Prostate gland (tissue), 2 donors: Measurements from ENCODE around the gene PRRT4.

Experiments
- POLR2A ChIP-seq: fragments of 450-650 bp; IDR thresholded peaks from one replicate; pipeline ENCODE4 v1.6.1; 2016; ENCODE audit warnings: antibody characterized with exemption, mild to moderate bottlenecking
- POLR2AphosphoS5 ChIP-seq: sonication (generic); formaldehyde crosslinking; IDR thresholded peaks from one replicate; pipeline ENCODE4 v1.6.1; 2017; ENCODE audit warnings: antibody characterized with exemption
- TF ChIP-seq, protein P1 (sequence below), 4 experiments: fragments of 200-600 bp in 2 of 4; fragments of 450-650 bp in 2 of 4; sonication (generic) in 2 of 4; IDR thresholded peaks; 1 replicate in 3 of 4; 2 replicates in 1 of 4; pipeline ENCODE4 v1.5.1; 2016 to 2019; ENCODE audit warnings: antibody characterized with exemption in 4 of 4, mild to moderate bottlenecking in 2 of 4, moderate library complexity in 2 of 4

DNA sequence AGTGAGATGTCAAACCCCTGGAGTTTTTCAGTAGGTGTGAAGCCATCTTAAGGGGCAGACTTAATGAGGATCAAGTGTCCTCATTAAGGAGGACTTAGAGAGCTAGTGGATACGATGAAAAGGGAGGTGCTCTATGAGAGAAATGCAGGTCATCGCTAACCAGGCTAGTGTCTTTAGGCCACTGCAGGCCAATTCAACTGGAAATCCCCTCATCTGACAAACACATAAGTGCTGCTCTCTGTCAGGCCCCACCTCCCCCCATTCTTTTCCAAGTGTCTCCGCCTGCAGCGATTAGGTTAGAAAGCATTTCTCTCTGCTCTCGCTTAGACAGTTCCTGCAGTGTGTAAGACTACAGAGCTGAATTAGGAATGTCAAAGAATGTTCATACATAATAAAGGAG is 51.5 kb downstream of the PRRT4 start:
- TF ChIP-seq POLR2A (no peak), POLR2AphosphoS5 (no peak)
- TF ChIP-seq, protein P1, sequence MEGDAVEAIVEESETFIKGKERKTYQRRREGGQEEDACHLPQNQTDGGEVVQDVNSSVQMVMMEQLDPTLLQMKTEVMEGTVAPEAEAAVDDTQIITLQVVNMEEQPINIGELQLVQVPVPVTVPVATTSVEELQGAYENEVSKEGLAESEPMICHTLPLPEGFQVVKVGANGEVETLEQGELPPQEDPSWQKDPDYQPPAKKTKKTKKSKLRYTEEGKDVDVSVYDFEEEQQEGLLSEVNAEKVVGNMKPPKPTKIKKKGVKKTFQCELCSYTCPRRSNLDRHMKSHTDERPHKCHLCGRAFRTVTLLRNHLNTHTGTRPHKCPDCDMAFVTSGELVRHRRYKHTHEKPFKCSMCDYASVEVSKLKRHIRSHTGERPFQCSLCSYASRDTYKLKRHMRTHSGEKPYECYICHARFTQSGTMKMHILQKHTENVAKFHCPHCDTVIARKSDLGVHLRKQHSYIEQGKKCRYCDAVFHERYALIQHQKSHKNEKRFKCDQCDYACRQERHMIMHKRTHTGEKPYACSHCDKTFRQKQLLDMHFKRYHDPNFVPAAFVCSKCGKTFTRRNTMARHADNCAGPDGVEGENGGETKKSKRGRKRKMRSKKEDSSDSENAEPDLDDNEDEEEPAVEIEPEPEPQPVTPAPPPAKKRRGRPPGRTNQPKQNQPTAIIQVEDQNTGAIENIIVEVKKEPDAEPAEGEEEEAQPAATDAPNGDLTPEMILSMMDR (IDR thresholded peaks at IDR 0.05), result no peak
